C4-2B (cell line): Measurements from ENCODE around the gene TEX11.

Source experiments
- ZFX ChIP-seq: fragments of 450-650 bp; IDR thresholded peaks from 2 replicates; pipeline ENCODE4 v1.6.1; 2017
- TF ChIP-seq, protein P1 (sequence below): fragments of 450-650 bp; conservative IDR thresholded peaks from 2 replicates; pipeline ENCODE4 v1.5.1; 2017; ENCODE audit warnings: mild to moderate bottlenecking

DNA sequence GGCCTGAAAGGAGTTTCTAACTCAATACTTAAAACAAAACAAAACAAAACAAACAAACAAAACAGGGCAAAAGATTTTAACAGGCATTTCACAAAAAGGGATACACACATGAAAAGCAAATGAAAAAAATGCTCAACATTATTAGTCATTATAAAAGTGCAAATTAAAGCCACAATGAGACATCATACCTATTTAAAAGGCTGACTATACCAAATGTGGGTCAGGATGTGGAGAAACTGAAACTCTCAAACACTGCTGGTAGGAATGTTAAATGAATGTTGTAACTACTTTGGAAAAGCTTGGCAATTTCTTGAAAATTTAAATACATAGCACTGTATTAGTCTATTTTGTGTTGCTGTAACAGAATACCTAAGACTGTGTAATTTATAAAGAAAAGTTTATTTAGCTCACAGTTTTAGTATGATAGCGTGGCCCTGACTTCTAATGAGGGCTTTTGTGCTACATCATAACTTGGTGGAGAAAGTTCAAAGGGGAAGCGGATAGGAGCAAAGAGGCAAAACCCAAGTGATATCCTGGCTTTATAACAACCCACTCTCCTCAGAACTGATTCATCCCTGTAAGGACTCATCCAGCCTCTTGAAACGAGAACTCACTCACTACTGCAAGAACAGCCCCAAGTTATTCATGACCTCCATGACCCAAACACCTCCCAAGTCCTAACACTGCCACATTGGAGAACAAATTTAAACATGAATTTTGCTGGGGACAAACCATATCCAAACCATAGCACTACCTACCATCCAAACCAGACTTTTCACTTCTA lies 214.0 kb downstream of the TEX11 start:
- TF ChIP-seq, protein P1, sequence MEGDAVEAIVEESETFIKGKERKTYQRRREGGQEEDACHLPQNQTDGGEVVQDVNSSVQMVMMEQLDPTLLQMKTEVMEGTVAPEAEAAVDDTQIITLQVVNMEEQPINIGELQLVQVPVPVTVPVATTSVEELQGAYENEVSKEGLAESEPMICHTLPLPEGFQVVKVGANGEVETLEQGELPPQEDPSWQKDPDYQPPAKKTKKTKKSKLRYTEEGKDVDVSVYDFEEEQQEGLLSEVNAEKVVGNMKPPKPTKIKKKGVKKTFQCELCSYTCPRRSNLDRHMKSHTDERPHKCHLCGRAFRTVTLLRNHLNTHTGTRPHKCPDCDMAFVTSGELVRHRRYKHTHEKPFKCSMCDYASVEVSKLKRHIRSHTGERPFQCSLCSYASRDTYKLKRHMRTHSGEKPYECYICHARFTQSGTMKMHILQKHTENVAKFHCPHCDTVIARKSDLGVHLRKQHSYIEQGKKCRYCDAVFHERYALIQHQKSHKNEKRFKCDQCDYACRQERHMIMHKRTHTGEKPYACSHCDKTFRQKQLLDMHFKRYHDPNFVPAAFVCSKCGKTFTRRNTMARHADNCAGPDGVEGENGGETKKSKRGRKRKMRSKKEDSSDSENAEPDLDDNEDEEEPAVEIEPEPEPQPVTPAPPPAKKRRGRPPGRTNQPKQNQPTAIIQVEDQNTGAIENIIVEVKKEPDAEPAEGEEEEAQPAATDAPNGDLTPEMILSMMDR, result no peak
- no peak for TF ChIP-seq ZFX
